ENCODE data around the gene ERC2. TPM values are rescaled to one million over a fixed set of nuclear protein-coding genes. Genes with fewer than 3 reads are reported as not detected.
"Not testable (repeated sequence)": the region's sequence is repeated elsewhere in the genome, so short reads cannot be mapped to it uniquely, and the experiment has no call there.

Gene ERC2
- total RNA-seq, 3 donors from 2014 or later (not counting 1 experiment from before 2014, with no cell fraction given) = not detected

GRCh38 chr3:55855311-55855710, 613.0 kb downstream of the ERC2 start:
- no peak overlapping the region for H3K27ac ChIP-seq (ENCODE audit: low read length)
- no peaks in the 10 kb centered on the region for H3K36me3 ChIP-seq (ENCODE audit: control insufficient read depth, insufficient read depth, low read length)
- Mint-ChIP-seq H3K4me1 (no peaks in the 10 kb centered on the region), H3K27me3 (ENCODE audit: low read depth in 2 of 2) (no peaks in the 10 kb centered on the region), H3K27ac (no peak overlapping the region), H3K9me3 (peaks cover 0 to 2% of the 10 kb centered on the region in 2 donors), H3K36me3 (no peaks in the 10 kb centered on the region), H3K4me3 (no peak overlapping the region)
- no peak for TF ChIP-seq CTCF (IDR thresholded peaks at IDR 0.05)
- DNase-seq (no peak), ATAC-seq (no peak)
- H3K27me3 ChIP-seq (ENCODE audit: control insufficient read depth, insufficient read depth, low read length) = no peaks in the 10 kb centered on the region
- intact Hi-C loops (cut with micrococcal nuclease) = no loop called here
- H3K4me3 ChIP-seq (ENCODE audit: low read length) = no peak overlapping the region
- H3K4me1 ChIP-seq (ENCODE audit: control insufficient read depth, insufficient read depth, low read length) = no peaks in the 10 kb centered on the region
- H3K9me3 ChIP-seq (ENCODE audit: control insufficient read depth, insufficient read depth, low read length) = no peaks in the 10 kb centered on the region
- WGBS (ENCODE audit: insufficient coverage) = 75% methylated on average over 1 of the region's 2 CpGs

- no peaks in the 10 kb centered on the region for H3K27me3 ChIP-seq (ENCODE audit: control insufficient read depth, insufficient read depth, low read length)
- no peaks in the 10 kb centered on the region for H3K4me1 ChIP-seq (ENCODE audit: control insufficient read depth, insufficient read depth, low read length)
- Mint-ChIP-seq H3K4me1 (no peaks in the 10 kb centered on the region), H3K27ac (no peak overlapping the region), H3K36me3 (no peaks in the 10 kb centered on the region), H3K4me3 (no peak overlapping the region), H3K9me3 (peaks cover 0 to 2% of the 10 kb centered on the region in 2 donors), H3K27me3 (ENCODE audit: low read depth in 2 of 2) (no peaks in the 10 kb centered on the region)
- H3K36me3 ChIP-seq (ENCODE audit: control insufficient read depth, insufficient read depth, low read length) = no peaks in the 10 kb centered on the region
- no peak overlapping the region for H3K27ac ChIP-seq (ENCODE audit: low read length)
- no peak for ATAC-seq
- 88% methylated on average over 5 of the region's 5 CpGs for WGBS (ENCODE audit: insufficient coverage)
- H3K4me3 ChIP-seq (ENCODE audit: low read length) = no peak overlapping the region
- no peak for DNase-seq
- no peak for TF ChIP-seq CTCF (IDR thresholded peaks at IDR 0.05)
- intact Hi-C loops (cut with micrococcal nuclease) = no loop called here
- no peaks in the 10 kb centered on the region for H3K9me3 ChIP-seq (ENCODE audit: control insufficient read depth, insufficient read depth, low read length)
These were observed 613.8 kb downstream of the ERC2 start for GRCh38 chr3:55854494-55854893.

- TF ChIP-seq CTCF (IDR thresholded peaks at IDR 0.05) = no peak
- Mint-ChIP-seq H3K4me3 (no peak overlapping the region), H3K9me3 (peaks cover 5 to 6% of the 10 kb centered on the region in 2 donors), H3K27me3 (ENCODE audit: low read depth in 2 of 2) (no peaks in the 10 kb centered on the region), H3K4me1 (no peaks in the 10 kb centered on the region), H3K36me3 (no peaks in the 10 kb centered on the region), H3K27ac (no peak overlapping the region)
- no peaks in the 10 kb centered on the region for H3K9me3 ChIP-seq (ENCODE audit: control insufficient read depth, insufficient read depth, low read length)
- no peaks in the 10 kb centered on the region for H3K36me3 ChIP-seq (ENCODE audit: control insufficient read depth, insufficient read depth, low read length)
- H3K4me3 ChIP-seq (ENCODE audit: low read length) = no peak overlapping the region
- no peaks in the 10 kb centered on the region for H3K27me3 ChIP-seq (ENCODE audit: control insufficient read depth, insufficient read depth, low read length)
- ATAC-seq (no peak), DNase-seq (no peak)
- H3K27ac ChIP-seq (ENCODE audit: low read length) = no peak overlapping the region
- intact Hi-C loops (cut with micrococcal nuclease) = no loop called here
- WGBS (ENCODE audit: insufficient coverage) = no CpG with 5 or more reads among the region's 2 CpGs
- H3K4me1 ChIP-seq (ENCODE audit: control insufficient read depth, insufficient read depth, low read length) = no peaks in the 10 kb centered on the region
These were observed 615.9 kb downstream of the ERC2 start for GRCh38 chr3:55852326-55852725.

- Mint-ChIP-seq H3K9me3 (peaks cover 2 to 9% of the 10 kb centered on the region in 2 donors), H3K4me1 (no peaks in the 10 kb centered on the region), H3K36me3 (no peaks in the 10 kb centered on the region), H3K27me3 (ENCODE audit: low read depth in 2 of 2) (no peaks in the 10 kb centered on the region), H3K4me3 (no peak overlapping the region), H3K27ac (no peak overlapping the region)
- H3K4me3 ChIP-seq (ENCODE audit: low read length) = no peak overlapping the region
- no peak overlapping the region for H3K27ac ChIP-seq (ENCODE audit: low read length)
- no peaks in the 10 kb centered on the region for H3K36me3 ChIP-seq (ENCODE audit: control insufficient read depth, insufficient read depth, low read length)
- no peaks in the 10 kb centered on the region for H3K4me1 ChIP-seq (ENCODE audit: control insufficient read depth, insufficient read depth, low read length)
- no peaks in the 10 kb centered on the region for H3K27me3 ChIP-seq (ENCODE audit: control insufficient read depth, insufficient read depth, low read length)
- DNase-seq (no peak), ATAC-seq (no peak)
- H3K9me3 ChIP-seq (ENCODE audit: control insufficient read depth, insufficient read depth, low read length) = no peaks in the 10 kb centered on the region
- 85% methylated on average over 2 of the region's 3 CpGs for WGBS (ENCODE audit: insufficient coverage)
- intact Hi-C loops (cut with micrococcal nuclease) = no loop called here
- no peak for TF ChIP-seq CTCF (IDR thresholded peaks at IDR 0.05)
These were observed 626.1 kb downstream of the ERC2 start for GRCh38 chr3:55842204-55842603.

- ATAC-seq; intact Hi-C loops (cut with micrococcal nuclease); H3K27me3 Mint-ChIP-seq (ENCODE audit: low read depth in 2 of 2); H3K36me3 ChIP-seq (ENCODE audit: control insufficient read depth, insufficient read depth, low read length); H3K4me3 ChIP-seq (ENCODE audit: low read length); H3K4me3 Mint-ChIP-seq; H3K36me3 Mint-ChIP-seq; H3K4me1 ChIP-seq (ENCODE audit: control insufficient read depth, insufficient read depth, low read length); H3K9me3 ChIP-seq (ENCODE audit: control insufficient read depth, insufficient read depth, low read length); H3K9me3 Mint-ChIP-seq; DNase-seq; H3K27me3 ChIP-seq (ENCODE audit: control insufficient read depth, insufficient read depth, low read length); H3K4me1 Mint-ChIP-seq; H3K27ac Mint-ChIP-seq; H3K27ac ChIP-seq (ENCODE audit: low read length): not testable (repeated sequence)
- 87% methylated on average over 13 of the region's 13 CpGs for WGBS (ENCODE audit: insufficient coverage)
These were observed 636.4 kb downstream of the ERC2 start for GRCh38 chr3:55831876-55832275.

Data from natural killer cell (primary cell).